ENCODE data around the gene SYNCRIP.
A peak's percentile ranks its signal among the peaks of the same experiment; 100 is the strongest.

SYNCRIP gene

GRCh38 chr6:85641897-85642773, 551 bp downstream of the SYNCRIP start:
- Histone ChIP-seq H3K4me3 (ENCODE audit: low read length, poor library complexity, severe bottlenecking) (peak overlapping the region; percentile 97), H4K20me1 (ENCODE audit: insufficient read depth, low read length, poor library complexity, severe bottlenecking) (peaks cover 54% of the 10 kb centered on the region), H3F3A (ENCODE audit: low read depth) (no peaks in the 10 kb centered on the region), H3K4me1 (ENCODE audit: insufficient read depth, low read length, poor library complexity, severe bottlenecking) (peaks cover 33% of the 10 kb centered on the region), H3K27me3 (ENCODE audit: insufficient read depth, low read length, poor library complexity, severe bottlenecking) (peaks cover 8% of the 10 kb centered on the region), H3K9me2 (replicated peaks; ENCODE audit: low read depth, low read length) (no peaks in the 10 kb centered on the region), H3K4me2 (ENCODE audit: low read depth, low read length, poor library complexity, severe bottlenecking) (peak overlapping the region; percentile 88), H2AFZ (ENCODE audit: low read length) (peak overlapping the region; percentile 69), H3K36me3 (ENCODE audit: insufficient read depth, low read length) (peaks cover 40% of the 10 kb centered on the region), H3K79me2 (ENCODE audit: insufficient read depth, low read length) (peaks cover 59% of the 10 kb centered on the region), H3K9ac (ENCODE audit: low read depth, low read length, poor library complexity, severe bottlenecking) (peak overlapping the region; percentile 100), H3K9me3 (ENCODE audit: insufficient read depth, low read depth, low read length) (no peaks in the 10 kb centered on the region)
- TF ChIP-seq, protein P1, sequence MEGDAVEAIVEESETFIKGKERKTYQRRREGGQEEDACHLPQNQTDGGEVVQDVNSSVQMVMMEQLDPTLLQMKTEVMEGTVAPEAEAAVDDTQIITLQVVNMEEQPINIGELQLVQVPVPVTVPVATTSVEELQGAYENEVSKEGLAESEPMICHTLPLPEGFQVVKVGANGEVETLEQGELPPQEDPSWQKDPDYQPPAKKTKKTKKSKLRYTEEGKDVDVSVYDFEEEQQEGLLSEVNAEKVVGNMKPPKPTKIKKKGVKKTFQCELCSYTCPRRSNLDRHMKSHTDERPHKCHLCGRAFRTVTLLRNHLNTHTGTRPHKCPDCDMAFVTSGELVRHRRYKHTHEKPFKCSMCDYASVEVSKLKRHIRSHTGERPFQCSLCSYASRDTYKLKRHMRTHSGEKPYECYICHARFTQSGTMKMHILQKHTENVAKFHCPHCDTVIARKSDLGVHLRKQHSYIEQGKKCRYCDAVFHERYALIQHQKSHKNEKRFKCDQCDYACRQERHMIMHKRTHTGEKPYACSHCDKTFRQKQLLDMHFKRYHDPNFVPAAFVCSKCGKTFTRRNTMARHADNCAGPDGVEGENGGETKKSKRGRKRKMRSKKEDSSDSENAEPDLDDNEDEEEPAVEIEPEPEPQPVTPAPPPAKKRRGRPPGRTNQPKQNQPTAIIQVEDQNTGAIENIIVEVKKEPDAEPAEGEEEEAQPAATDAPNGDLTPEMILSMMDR (conservative IDR thresholded peaks at IDR 0.05; ENCODE audit: low read length), result no peak
- TF ChIP-seq EZH2phosphoT487 (IDR thresholded peaks at IDR 0.05; ENCODE audit: borderline replicate concordance), result no peak

DNA sequence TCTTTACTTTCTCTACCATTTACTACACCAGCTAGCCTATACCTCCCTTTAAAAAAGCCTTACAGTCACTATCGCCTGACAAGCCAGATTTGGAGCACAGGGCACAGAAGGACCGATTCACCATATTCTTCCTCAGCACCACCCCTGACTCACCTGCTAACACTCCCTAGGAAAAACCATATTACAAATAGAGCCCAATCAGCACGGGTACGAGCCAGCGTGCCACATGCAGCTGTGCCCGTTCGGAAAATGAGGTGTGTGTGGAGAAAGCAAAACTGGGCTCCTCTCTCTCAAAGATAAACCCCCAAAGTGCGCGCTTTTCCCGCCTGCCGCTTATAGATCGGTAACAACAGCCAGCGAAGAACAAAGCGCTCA, 1.2 kb downstream of the SYNCRIP start:
- Histone ChIP-seq H3K36me3 (ENCODE audit: insufficient read depth, low read length) (peaks cover 46% of the 10 kb centered on the region), H2AFZ (ENCODE audit: low read length) (no peak overlapping the region), H3K9ac (ENCODE audit: low read depth, low read length, poor library complexity, severe bottlenecking) (peak overlapping the region; percentile 100), H3K79me2 (ENCODE audit: insufficient read depth, low read length) (peaks cover 66% of the 10 kb centered on the region), H3K9me2 (replicated peaks; ENCODE audit: low read depth, low read length) (no peaks in the 10 kb centered on the region), H3K27me3 (ENCODE audit: insufficient read depth, low read length, poor library complexity, severe bottlenecking) (peaks cover 8% of the 10 kb centered on the region), H3K4me2 (ENCODE audit: low read depth, low read length, poor library complexity, severe bottlenecking) (peak overlapping the region; percentile 88), H3K9me3 (ENCODE audit: insufficient read depth, low read depth, low read length) (no peaks in the 10 kb centered on the region), H3K4me1 (ENCODE audit: insufficient read depth, low read length, poor library complexity, severe bottlenecking) (peaks cover 40% of the 10 kb centered on the region), H4K20me1 (ENCODE audit: insufficient read depth, low read length, poor library complexity, severe bottlenecking) (peaks cover 61% of the 10 kb centered on the region), H3F3A (ENCODE audit: low read depth) (no peaks in the 10 kb centered on the region), H3K4me3 (ENCODE audit: low read length, poor library complexity, severe bottlenecking) (peak overlapping the region; percentile 97)
- TF ChIP-seq EZH2phosphoT487 (IDR thresholded peaks at IDR 0.05; ENCODE audit: borderline replicate concordance), result no peak
- TF ChIP-seq, protein P1 (conservative IDR thresholded peaks at IDR 0.05; ENCODE audit: low read length), result no peak

DNA sequence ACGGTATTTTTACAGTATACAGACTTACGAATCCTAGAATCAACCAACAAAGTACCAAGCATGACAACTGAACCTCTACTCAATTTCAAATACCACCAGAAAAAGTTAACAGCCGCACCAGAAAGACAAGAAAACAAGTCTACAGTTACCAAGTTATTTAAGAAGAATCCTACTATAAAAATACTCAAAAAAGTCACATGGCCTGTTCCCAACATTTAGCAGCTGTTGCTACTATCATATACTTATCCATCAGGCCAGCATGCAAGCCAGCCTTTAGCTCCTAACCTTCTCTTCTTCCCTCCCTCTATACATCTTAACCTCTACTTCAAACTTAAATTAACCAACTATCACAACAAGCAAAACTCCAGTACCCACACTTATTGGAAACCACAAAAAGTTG, 1.9 kb downstream of the SYNCRIP start:
- Histone ChIP-seq H3K4me1 (ENCODE audit: insufficient read depth, low read length, poor library complexity, severe bottlenecking) (peaks cover 41% of the 10 kb centered on the region), H3F3A (ENCODE audit: low read depth) (no peaks in the 10 kb centered on the region), H3K4me2 (ENCODE audit: low read depth, low read length, poor library complexity, severe bottlenecking) (peak overlapping the region; percentile 88), H3K27me3 (ENCODE audit: insufficient read depth, low read length, poor library complexity, severe bottlenecking) (peaks cover 8% of the 10 kb centered on the region), H2AFZ (ENCODE audit: low read length) (no peak overlapping the region), H3K9ac (ENCODE audit: low read depth, low read length, poor library complexity, severe bottlenecking) (peak overlapping the region; percentile 100), H3K36me3 (ENCODE audit: insufficient read depth, low read length) (peaks cover 53% of the 10 kb centered on the region), H3K4me3 (ENCODE audit: low read length, poor library complexity, severe bottlenecking) (peak overlapping the region; percentile 97), H4K20me1 (ENCODE audit: insufficient read depth, low read length, poor library complexity, severe bottlenecking) (peaks cover 67% of the 10 kb centered on the region), H3K9me3 (ENCODE audit: insufficient read depth, low read depth, low read length) (no peaks in the 10 kb centered on the region), H3K79me2 (ENCODE audit: insufficient read depth, low read length) (peaks cover 72% of the 10 kb centered on the region), H3K9me2 (replicated peaks; ENCODE audit: low read depth, low read length) (no peaks in the 10 kb centered on the region)
- TF ChIP-seq, protein P1 (conservative IDR thresholded peaks at IDR 0.05; ENCODE audit: low read length), result no peak
- TF ChIP-seq EZH2phosphoT487 (IDR thresholded peaks at IDR 0.05; ENCODE audit: borderline replicate concordance), result no peak
